Gastroesophageal sphincter (tissue), 4 donors: ENCODE measurements around the gene GNB1. TPM values are rescaled to one million over a fixed set of nuclear protein-coding genes. Genes with fewer than 3 reads are reported as not detected.

ENCODE experiments used
- ATAC-seq: fragments of 150-250 bp; one replicate; pipeline ENCODE4 v1.9.1; 2016; ENCODE audit warnings: mild to moderate bottlenecking, moderate library complexity
- H3K27ac ChIP-seq, 4 donors: fragments of 200-600 bp; sonication (generic) in 3 of 4; 1 replicate in 3 of 4; 2 replicates in 1 of 4; pipeline ENCODE4 v1.5.1; 2016 to 2019
- H3K27me3 ChIP-seq: fragments of 200-600 bp; sonication (generic); one replicate; pipeline ENCODE4 v1.5.1; 2019
- H3K36me3 ChIP-seq, 2 donors: fragments of 200-600 bp; sonication (generic); one replicate each; pipeline ENCODE4 v1.5.1; 2019; ENCODE audit warnings: control low read depth in 1 of 2
- H3K4me1 ChIP-seq, 3 donors: fragments of 200-600 bp; sonication (generic); 1 replicate in 2 of 3; 2 replicates in 1 of 3; pipeline ENCODE4 v1.5.1; 2016 to 2019; ENCODE audit warnings: control low read depth in 2 of 3
- H3K4me3 ChIP-seq, 2 donors: fragments of 200-600 bp; sonication (generic); one replicate each; pipeline ENCODE4 v1.5.1; 2019; ENCODE audit warnings: mild to moderate bottlenecking in 1 of 2, moderate library complexity in 1 of 2
- H3K9me3 ChIP-seq, 3 donors: fragments of 200-600 bp; sonication (generic); one replicate each; pipeline ENCODE4 v1.5.1; 2017 to 2019; ENCODE audit warnings: control low read depth in 2 of 3
- EP300 ChIP-seq: sonication (generic); formaldehyde crosslinking; IDR thresholded peaks from one replicate; pipeline ENCODE4 v1.6.1; 2017; ENCODE audit warnings: antibody characterized with exemption, mild to moderate bottlenecking
- POLR2A ChIP-seq, 2 donors: fragments of 450-650 bp; IDR thresholded peaks; one replicate each; pipeline ENCODE4 v1.6.1; 2017; ENCODE audit warnings: antibody characterized with exemption in 2 of 2, mild to moderate bottlenecking in 2 of 2, moderate library complexity in 1 of 2
- POLR2AphosphoS5 ChIP-seq: sonication (generic); formaldehyde crosslinking; IDR thresholded peaks from one replicate; pipeline ENCODE4 v1.6.1; 2017; ENCODE audit warnings: antibody characterized with exemption
- WGBS, 2 donors: methylation state at CpG; one replicate each; pipeline ENCODE4 v1.1.5; 2018; ENCODE audit warnings: low coverage in 1 of 2; 5-methylcytosine and 5-hydroxymethylcytosine counted together
- total RNA-seq, 4 donors: library from RNA; depleted of rRNA; stranded (reverse); fragments of >200 nt; gene quantifications; one replicate each; pipeline ENCODE4 v1.1.0, GENCODE V29; 2016
- TF ChIP-seq, protein P1 (sequence below), 4 experiments: fragments of 200-600 bp in 2 of 4; fragments of 450-650 bp in 2 of 4; sonication (generic) in 1 of 4; IDR thresholded peaks; one replicate each; pipeline ENCODE4 v1.5.1; 2017 to 2019; ENCODE audit warnings: antibody characterized with exemption in 4 of 4, mild to moderate bottlenecking in 2 of 4, moderate library complexity in 2 of 4

GNB1 gene
- total RNA-seq, 4 donors from 2014 or later, result 129 to 175 (median 136) TPM

DNA sequence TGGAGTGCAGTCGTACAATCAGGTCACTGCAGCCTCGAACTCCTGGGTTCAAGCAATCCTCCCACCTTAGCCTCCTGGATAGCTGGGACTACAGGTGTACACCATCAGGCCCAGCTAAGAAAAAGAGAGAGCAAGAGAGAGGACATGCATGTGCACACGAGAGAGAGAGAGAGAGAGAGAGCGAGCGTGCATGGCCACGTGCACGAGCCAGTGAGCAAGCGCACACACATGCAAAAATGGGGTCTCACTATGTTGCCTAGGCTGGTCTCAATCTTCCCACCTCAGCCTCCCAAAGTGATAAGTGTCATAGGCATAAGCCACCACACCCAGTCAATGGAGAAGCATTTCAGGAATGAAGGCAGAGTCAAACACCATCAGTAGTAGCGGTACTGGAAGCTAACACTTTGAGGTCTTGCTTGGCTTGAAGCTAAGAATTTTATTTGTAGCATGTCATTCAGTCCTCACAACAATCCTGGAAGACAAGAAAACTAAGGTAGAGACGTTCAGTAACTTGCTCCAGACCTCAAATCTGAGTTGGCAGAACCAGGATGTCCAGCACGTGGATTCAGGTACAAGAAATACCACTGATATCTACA, 14.5 kb downstream of the GNB1 start:
- Histone ChIP-seq H3K9me3 (no peaks in the 10 kb centered on the region), H3K36me3 (peaks cover 0 to 24% of the 10 kb centered on the region in 2 donors), H3K4me3 (no peak overlapping the region), H3K27me3 (no peaks in the 10 kb centered on the region), H3K4me1 (peaks cover 5 to 94% (median 50%) of the 10 kb centered on the region in 3 donors), H3K27ac (no peak overlapping the region)
- WGBS, 2 donors, result 63 to 80% methylated on average over 7 to 11 of the region's 11 CpGs
- TF ChIP-seq EP300 (no peak), POLR2AphosphoS5 (no peak), POLR2A (IDR thresholded peaks at IDR 0.05) (no peak)
- TF ChIP-seq, protein P1, sequence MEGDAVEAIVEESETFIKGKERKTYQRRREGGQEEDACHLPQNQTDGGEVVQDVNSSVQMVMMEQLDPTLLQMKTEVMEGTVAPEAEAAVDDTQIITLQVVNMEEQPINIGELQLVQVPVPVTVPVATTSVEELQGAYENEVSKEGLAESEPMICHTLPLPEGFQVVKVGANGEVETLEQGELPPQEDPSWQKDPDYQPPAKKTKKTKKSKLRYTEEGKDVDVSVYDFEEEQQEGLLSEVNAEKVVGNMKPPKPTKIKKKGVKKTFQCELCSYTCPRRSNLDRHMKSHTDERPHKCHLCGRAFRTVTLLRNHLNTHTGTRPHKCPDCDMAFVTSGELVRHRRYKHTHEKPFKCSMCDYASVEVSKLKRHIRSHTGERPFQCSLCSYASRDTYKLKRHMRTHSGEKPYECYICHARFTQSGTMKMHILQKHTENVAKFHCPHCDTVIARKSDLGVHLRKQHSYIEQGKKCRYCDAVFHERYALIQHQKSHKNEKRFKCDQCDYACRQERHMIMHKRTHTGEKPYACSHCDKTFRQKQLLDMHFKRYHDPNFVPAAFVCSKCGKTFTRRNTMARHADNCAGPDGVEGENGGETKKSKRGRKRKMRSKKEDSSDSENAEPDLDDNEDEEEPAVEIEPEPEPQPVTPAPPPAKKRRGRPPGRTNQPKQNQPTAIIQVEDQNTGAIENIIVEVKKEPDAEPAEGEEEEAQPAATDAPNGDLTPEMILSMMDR (IDR thresholded peaks at IDR 0.05), result no peak
- no peak for ATAC-seq

DNA sequence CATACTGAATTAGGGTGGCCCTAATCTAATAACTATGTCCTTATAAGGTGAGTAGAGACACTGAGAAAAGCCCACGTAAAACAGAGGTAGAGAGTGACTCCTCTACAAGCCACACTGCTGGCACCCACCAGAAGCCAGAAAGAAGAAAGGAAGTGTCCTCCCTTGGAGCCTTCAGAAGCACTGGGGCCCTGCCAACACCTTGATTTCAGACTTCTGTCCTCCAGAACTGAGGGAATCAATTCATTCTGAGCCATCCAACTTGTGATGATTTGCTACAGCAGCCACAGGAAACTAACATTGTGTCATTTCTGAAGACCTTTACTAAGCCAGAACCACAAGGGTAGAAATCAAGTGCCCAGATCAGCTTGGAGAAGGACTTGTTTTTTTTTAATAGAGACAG, 15.0 kb downstream of the GNB1 start:
- Histone ChIP-seq H3K36me3 (peaks cover 0 to 24% of the 10 kb centered on the region in 2 donors), H3K27ac (no peak overlapping the region), H3K27me3 (no peaks in the 10 kb centered on the region), H3K9me3 (no peaks in the 10 kb centered on the region), H3K4me1 (peaks cover 5 to 94% (median 45%) of the 10 kb centered on the region in 3 donors), H3K4me3 (no peak overlapping the region)
- TF ChIP-seq, protein P1 (IDR thresholded peaks at IDR 0.05), result no peak
- TF ChIP-seq POLR2AphosphoS5 (no peak), POLR2A (IDR thresholded peaks at IDR 0.05) (no peak), EP300 (no peak)
- no CpG with 5 or more reads among the region's 1 CpG for WGBS, 2 donors
- no peak for ATAC-seq

DNA sequence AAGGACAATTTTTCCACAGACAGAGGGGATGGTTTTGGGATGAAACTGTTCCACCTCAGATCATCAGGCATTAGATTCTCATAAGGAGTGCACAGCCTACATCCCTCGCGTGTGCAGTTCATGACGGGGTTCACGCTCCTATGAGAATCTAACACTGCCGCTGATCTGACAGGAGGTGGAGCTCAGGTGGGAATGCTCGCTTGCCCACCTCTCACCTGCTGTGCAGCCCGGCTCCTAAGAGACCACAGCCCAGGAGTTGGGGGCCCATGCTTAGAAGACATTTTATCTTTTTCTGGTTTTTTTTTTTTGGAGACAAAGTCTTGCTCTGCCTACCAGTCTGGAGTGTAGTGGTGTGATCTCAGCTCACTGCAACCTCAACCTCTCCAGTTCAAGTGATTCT, 16.0 kb downstream of the GNB1 start:
- Histone ChIP-seq H3K27me3 (no peaks in the 10 kb centered on the region), H3K4me1 (peaks cover 5 to 92% (median 36%) of the 10 kb centered on the region in 3 donors), H3K4me3 (no peak overlapping the region), H3K27ac (no peak overlapping the region), H3K9me3 (no peaks in the 10 kb centered on the region), H3K36me3 (peaks cover 0 to 24% of the 10 kb centered on the region in 2 donors)
- 93% methylated on average over 4 to 7 of the region's 7 CpGs for WGBS, 2 donors
- no peak for ATAC-seq
- TF ChIP-seq POLR2AphosphoS5, result no peak

DNA sequence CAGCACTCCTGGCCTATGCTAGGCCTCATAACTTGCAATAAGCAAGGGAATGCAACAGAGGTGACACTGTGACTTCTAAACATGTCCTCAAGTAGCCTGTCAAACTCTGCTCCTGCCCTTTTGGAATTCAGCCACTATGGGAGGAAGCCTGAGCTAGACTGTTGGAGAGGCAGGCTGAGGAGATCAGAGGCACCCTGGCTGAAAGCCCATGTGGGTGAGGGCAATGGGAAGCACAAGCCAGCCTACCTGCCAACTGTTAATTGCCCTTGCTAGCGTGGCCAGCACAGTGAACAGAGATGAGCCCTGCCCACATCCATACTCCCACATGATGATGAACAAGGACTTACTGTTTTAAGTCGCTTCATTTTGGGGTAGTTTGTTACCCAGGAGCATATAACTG, 17.7 kb downstream of the GNB1 start:
- Histone ChIP-seq H3K36me3 (peaks cover 0 to 24% of the 10 kb centered on the region in 2 donors), H3K4me1 (peaks cover 5 to 92% (median 31%) of the 10 kb centered on the region in 3 donors), H3K9me3 (no peaks in the 10 kb centered on the region), H3K4me3 (no peak overlapping the region), H3K27me3 (no peaks in the 10 kb centered on the region), H3K27ac (no peak overlapping the region)
- TF ChIP-seq POLR2AphosphoS5, result no peak
- TF ChIP-seq POLR2A (IDR thresholded peaks at IDR 0.05), result no peak
- no peak for TF ChIP-seq EP300
- TF ChIP-seq, protein P1 (IDR thresholded peaks at IDR 0.05), result no peak
- no peak for ATAC-seq
- WGBS, 2 donors, result 61 to 100% methylated on average over 1 to 2 of the region's 2 CpGs

DNA sequence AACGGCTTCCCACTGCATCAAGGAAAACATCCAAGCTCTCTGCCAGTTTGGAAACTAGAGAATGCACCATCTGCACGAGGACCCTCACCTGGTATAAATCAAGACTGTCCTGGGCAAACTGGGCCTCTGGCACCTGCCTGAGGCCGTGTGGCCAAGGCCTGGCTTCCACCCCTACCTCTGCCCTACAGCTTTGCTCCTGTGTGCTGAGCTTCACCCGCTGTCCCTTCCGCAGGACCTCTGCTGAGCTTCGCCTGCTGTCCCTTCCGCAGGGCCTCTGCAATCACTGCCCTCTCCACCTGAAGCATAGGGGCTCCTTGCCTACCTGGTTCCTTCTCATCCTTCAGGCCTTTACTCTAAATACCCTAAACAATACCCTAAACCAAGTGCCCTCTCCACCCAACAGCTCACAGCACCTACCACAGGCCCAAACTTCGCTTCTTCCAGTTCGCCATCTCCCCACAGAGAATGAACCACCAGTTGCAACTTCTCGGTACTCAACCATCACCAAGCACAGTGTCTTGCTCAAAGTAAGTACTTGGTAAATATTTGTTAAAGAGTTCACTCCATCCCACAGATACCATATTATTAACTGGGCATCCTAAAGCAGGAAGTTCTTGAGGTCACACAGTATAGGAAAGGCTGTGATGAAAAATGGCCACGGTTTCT, 18.4 kb downstream of the GNB1 start:
- H3K4me3 ChIP-seq, result no peak overlapping the region
- peaks cover 0 to 24% of the 10 kb centered on the region in 2 donors for H3K36me3 ChIP-seq
- peaks cover 5 to 92% (median 30%) of the 10 kb centered on the region in 3 donors for H3K4me1 ChIP-seq
- TF ChIP-seq EP300, result no peak
- no peak for TF ChIP-seq POLR2AphosphoS5
- TF ChIP-seq, protein P1 (IDR thresholded peaks at IDR 0.05), result no peak
- no peak for TF ChIP-seq POLR2A (IDR thresholded peaks at IDR 0.05)
- no peaks in the 10 kb centered on the region for H3K9me3 ChIP-seq
- H3K27ac ChIP-seq, result no peak overlapping the region
- 70 to 82% methylated on average over 4 to 7 of the region's 11 CpGs for WGBS, 2 donors
- ATAC-seq, result no peak
- no peaks in the 10 kb centered on the region for H3K27me3 ChIP-seq
